Measurements from ENCODE around the gene DAP. TPM values are rescaled to one million over a fixed set of nuclear protein-coding genes. Genes with fewer than 3 reads are reported as not detected.

DAP gene
- total and polyA plus RNA-seq, 2 donors (not counting 1 experiment from before 2014, with no cell fraction given) = 56.6 to 158 TPM

- Histone ChIP-seq H3K27ac (ENCODE audit: insufficient read depth, low read length) (no peak overlapping the region), H3K79me2 (ENCODE audit: control insufficient read depth, insufficient read depth, low read length) (peaks cover 33% of the 10 kb centered on the region), H3K9me3 (ENCODE audit: control insufficient read depth, insufficient read depth, low read depth, low read length) (no peaks in the 10 kb centered on the region), H2AFZ (ENCODE audit: low read length) (no peak overlapping the region), H3K27me3 (ENCODE audit: control insufficient read depth, insufficient read depth, low read length) (no peaks in the 10 kb centered on the region), H3K4me1 (ENCODE audit: control insufficient read depth, extremely low read depth, insufficient read depth, low read length) (no peaks in the 10 kb centered on the region), H3K36me3 (ENCODE audit: control insufficient read depth, insufficient read depth, low read length) (peaks cover 7% of the 10 kb centered on the region), H3K9ac (ENCODE audit: insufficient read depth, low read length) (no peak overlapping the region), H3K4me2 (ENCODE audit: extremely low read depth, insufficient read depth, low read length) (no peak overlapping the region), H3K4me3 (replicated peaks in 1 of 4; ENCODE audit: control extremely low read depth in 1 of 4, insufficient read depth in 1 of 4, low read depth in 3 of 4, low read length in 4 of 4) (no peak overlapping the region), H4K20me1 (ENCODE audit: control insufficient read depth, extremely low read depth, insufficient read depth, low read length) (no peaks in the 10 kb centered on the region)
- TF ChIP-seq EZH2 (IDR thresholded peaks at IDR 0.05; ENCODE audit: low read length, missing control alignments) = no peak
- no peak for TF ChIP-seq CTCF (conservative IDR thresholded peaks at IDR 0.05 in 1 of 2, IDR thresholded peaks at IDR 0.05 in 1 of 2; ENCODE audit: low read depth in 1 of 2, low read length in 2 of 2)
- DNase-seq (ENCODE audit: low read depth in 2 of 2) = no peak
Measured at GRCh38 chr5:10740384-10740783, 20.6 kb downstream of the DAP start.

GRCh38 chr5:10737880-10738279, 23.2 kb downstream of the DAP start:
- Histone ChIP-seq H3K4me1 (ENCODE audit: control insufficient read depth, extremely low read depth, insufficient read depth, low read length) (no peaks in the 10 kb centered on the region), H3K27me3 (ENCODE audit: control insufficient read depth, insufficient read depth, low read length) (no peaks in the 10 kb centered on the region), H4K20me1 (ENCODE audit: control insufficient read depth, extremely low read depth, insufficient read depth, low read length) (no peaks in the 10 kb centered on the region), H3K9ac (ENCODE audit: insufficient read depth, low read length) (no peak overlapping the region), H2AFZ (ENCODE audit: low read length) (no peak overlapping the region), H3K79me2 (ENCODE audit: control insufficient read depth, insufficient read depth, low read length) (peaks cover 33% of the 10 kb centered on the region), H3K4me3 (replicated peaks in 1 of 4; ENCODE audit: control extremely low read depth in 1 of 4, insufficient read depth in 1 of 4, low read depth in 3 of 4, low read length in 4 of 4) (no peak overlapping the region), H3K9me3 (ENCODE audit: control insufficient read depth, insufficient read depth, low read depth, low read length) (no peaks in the 10 kb centered on the region), H3K36me3 (ENCODE audit: control insufficient read depth, insufficient read depth, low read length) (no peaks in the 10 kb centered on the region), H3K27ac (ENCODE audit: insufficient read depth, low read length) (no peak overlapping the region), H3K4me2 (ENCODE audit: extremely low read depth, insufficient read depth, low read length) (no peak overlapping the region)
- TF ChIP-seq CTCF (conservative IDR thresholded peaks at IDR 0.05 in 1 of 2, IDR thresholded peaks at IDR 0.05 in 1 of 2; ENCODE audit: low read depth in 1 of 2, low read length in 2 of 2) (no peak), EZH2 (IDR thresholded peaks at IDR 0.05; ENCODE audit: low read length, missing control alignments) (no peak)
- no peak for DNase-seq (ENCODE audit: low read depth in 2 of 2)

GRCh38 chr5:10736808-10737207, 24.2 kb downstream of the DAP start:
- no peaks in the 10 kb centered on the region for H3K27me3 ChIP-seq (ENCODE audit: control insufficient read depth, insufficient read depth, low read length)
- no peaks in the 10 kb centered on the region for H4K20me1 ChIP-seq (ENCODE audit: control insufficient read depth, extremely low read depth, insufficient read depth, low read length)
- DNase-seq (ENCODE audit: low read depth in 2 of 2) = no peak
- no peak for TF ChIP-seq CTCF (conservative IDR thresholded peaks at IDR 0.05 in 1 of 2, IDR thresholded peaks at IDR 0.05 in 1 of 2; ENCODE audit: low read depth in 1 of 2, low read length in 2 of 2)
- no peak for TF ChIP-seq EZH2 (IDR thresholded peaks at IDR 0.05; ENCODE audit: low read length, missing control alignments)
- H3K9ac ChIP-seq (ENCODE audit: insufficient read depth, low read length) = no peak overlapping the region
- no peak overlapping the region for H3K4me2 ChIP-seq (ENCODE audit: extremely low read depth, insufficient read depth, low read length)
- peaks cover under 1% of the 10 kb centered on the region for H3K36me3 ChIP-seq (ENCODE audit: control insufficient read depth, insufficient read depth, low read length)
- H3K9me3 ChIP-seq (ENCODE audit: control insufficient read depth, insufficient read depth, low read depth, low read length) = no peaks in the 10 kb centered on the region
- H3K4me1 ChIP-seq (ENCODE audit: control insufficient read depth, extremely low read depth, insufficient read depth, low read length) = no peaks in the 10 kb centered on the region
- H3K4me3 ChIP-seq (replicated peaks in 1 of 4; ENCODE audit: control extremely low read depth in 1 of 4, insufficient read depth in 1 of 4, low read depth in 3 of 4, low read length in 4 of 4) = no peak overlapping the region
- H2AFZ ChIP-seq (ENCODE audit: low read length) = no peak overlapping the region
- H3K27ac ChIP-seq (ENCODE audit: insufficient read depth, low read length) = no peak overlapping the region
- peaks cover 31% of the 10 kb centered on the region for H3K79me2 ChIP-seq (ENCODE audit: control insufficient read depth, insufficient read depth, low read length)

Measured in fibroblast of lung (primary cell).